Measurements from ENCODE around the gene SEMA3B.
"Not testable (repeated sequence)": the region's sequence is repeated elsewhere in the genome, so short reads cannot be mapped to it uniquely, and the experiment has no call there.

Gene SEMA3B

DNA sequence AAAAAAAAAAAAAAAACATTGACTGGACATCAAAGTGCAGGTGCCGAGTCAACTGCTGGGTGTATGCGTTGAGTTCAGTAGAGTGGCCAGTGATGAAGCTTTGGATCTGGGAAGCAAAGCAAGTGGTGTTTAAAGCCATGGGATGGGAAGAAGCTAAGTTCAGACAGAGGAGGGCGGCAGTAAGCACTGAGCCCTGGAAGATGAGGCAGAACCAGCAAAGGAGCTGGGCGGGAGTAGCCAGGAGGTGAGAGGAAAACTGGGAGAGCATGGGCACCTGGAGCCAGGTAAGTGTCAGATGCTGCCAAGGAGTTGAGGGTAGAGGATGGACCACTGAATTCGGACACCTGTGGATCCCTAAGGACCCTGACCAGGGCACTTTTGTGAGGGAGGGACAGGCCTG, 44.3 kb upstream of the SEMA3B start:
- POLR2A ChIA-PET = interaction anchor here (0.7 kb wide), 1 partner anchor 11 kb away, joined by 3 read pairs; the partner anchor contains the start of gene GNAI2
- CTCF ChIA-PET = interaction anchor here (1.2 to 26.7 kb wide), 13 partner anchors 8 to 294 kb away, joined by 3 to 393 read pairs (median 12); partner anchors contain the start of genes GNAT1 and LSMEM2
- DNase-seq (ENCODE audit: extremely low spot score) = no peak
- TF ChIP-seq, protein P1, sequence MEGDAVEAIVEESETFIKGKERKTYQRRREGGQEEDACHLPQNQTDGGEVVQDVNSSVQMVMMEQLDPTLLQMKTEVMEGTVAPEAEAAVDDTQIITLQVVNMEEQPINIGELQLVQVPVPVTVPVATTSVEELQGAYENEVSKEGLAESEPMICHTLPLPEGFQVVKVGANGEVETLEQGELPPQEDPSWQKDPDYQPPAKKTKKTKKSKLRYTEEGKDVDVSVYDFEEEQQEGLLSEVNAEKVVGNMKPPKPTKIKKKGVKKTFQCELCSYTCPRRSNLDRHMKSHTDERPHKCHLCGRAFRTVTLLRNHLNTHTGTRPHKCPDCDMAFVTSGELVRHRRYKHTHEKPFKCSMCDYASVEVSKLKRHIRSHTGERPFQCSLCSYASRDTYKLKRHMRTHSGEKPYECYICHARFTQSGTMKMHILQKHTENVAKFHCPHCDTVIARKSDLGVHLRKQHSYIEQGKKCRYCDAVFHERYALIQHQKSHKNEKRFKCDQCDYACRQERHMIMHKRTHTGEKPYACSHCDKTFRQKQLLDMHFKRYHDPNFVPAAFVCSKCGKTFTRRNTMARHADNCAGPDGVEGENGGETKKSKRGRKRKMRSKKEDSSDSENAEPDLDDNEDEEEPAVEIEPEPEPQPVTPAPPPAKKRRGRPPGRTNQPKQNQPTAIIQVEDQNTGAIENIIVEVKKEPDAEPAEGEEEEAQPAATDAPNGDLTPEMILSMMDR (IDR thresholded peaks at IDR 0.05; ENCODE audit: control extremely low read depth, extremely low read depth, low read depth, missing control alignments) = no peak

DNA sequence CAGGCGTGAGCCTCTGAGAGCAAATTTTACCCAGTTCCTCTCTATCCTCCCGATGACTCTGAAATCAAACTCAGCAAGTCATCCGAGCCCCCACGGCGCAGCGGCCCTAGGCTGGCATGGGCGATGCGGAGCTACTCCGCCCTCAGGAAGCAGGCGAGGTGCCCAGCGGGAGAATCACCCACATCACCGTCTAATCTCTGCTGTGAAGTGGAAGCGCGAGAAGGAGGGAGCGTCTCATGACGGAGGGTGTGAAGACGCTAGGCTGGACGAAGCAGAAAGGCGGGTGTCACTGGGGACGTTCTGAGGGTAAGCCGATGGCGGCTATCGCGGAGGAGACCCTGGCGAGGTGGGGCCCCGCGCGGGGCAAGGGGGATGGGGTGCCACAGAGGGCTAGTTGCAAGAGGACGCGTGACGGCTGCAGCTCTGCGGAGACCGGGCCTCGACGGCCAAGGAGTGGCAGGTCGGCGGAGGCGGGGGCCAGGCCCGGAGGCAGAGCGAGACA, 42.0 kb upstream of the SEMA3B start:
- ChIA-PET CTCF (interaction anchor here (0.7 to 26.7 kb wide), 21 partner anchors 9 to 424 kb away, joined by 3 to 393 read pairs (median 10); partner anchors contain the start of genes GNAI2, GNAT1, INKA1 and MON1A), POLR2A (interaction anchor here (0.5 to 0.8 kb wide), 6 partner anchors 9 to 1378 kb away, joined by 3 to 4 read pairs (median 3); partner anchors contain the start of genes GNAI2 and UBA7)
- TF ChIP-seq, protein P1 (IDR thresholded peaks at IDR 0.05; ENCODE audit: control extremely low read depth, extremely low read depth, low read depth, missing control alignments) = peak; percentile 11
- DNase-seq (ENCODE audit: extremely low spot score) = peak; percentile 51

DNA sequence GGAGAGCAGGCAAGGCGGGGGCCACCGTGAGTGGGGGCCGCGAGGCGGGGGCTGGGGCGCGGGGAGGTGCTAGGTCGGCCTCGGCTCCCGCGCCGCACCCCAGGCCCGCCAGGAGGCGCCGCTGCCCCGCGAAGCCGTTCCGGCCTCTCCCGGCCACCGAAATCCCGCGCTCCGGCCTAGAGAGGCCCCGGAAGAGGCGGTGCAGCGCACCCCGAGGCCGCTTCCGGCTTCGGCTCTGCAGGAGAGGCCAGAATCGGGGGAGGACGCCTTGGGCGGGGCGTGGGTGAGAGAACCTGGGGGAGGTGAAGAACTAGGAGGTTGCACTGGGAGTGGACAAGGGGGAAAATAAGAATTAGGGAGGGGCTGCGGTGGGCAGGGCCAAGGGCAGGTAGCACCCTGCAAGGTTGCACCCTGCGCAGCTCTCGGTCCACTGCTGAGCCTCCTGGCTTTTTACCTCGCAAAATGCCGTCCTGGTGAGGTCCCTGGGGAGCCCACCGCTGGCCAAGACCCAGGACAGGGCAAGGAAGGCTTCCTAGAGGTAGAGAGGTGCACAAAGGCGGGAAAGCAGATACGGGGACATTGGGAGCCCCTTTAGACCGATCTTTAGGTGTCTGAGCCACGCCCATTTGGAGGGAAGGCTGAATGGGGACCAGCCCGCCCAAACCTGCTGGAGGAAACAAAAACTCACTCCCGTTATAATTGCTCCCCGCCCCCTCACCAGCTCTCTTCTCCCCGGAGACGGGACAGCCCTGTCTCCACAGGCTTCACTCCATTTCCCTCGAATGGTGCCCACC, 41.4 kb upstream of the SEMA3B start:
- ChIA-PET POLR2A (interaction anchor here (0.5 to 0.6 kb wide), 2 partner anchors 31 to 1378 kb away, joined by 3 to 11 read pairs; no protein-coding TSS in a partner anchor), CTCF (interaction anchor here (0.9 to 26.7 kb wide), 16 partner anchors 8 to 297 kb away, joined by 3 to 393 read pairs (median 17); partner anchors contain the start of genes GNAI2, GNAT1, HYAL3 and MON1A)
- TF ChIP-seq, protein P1 (IDR thresholded peaks at IDR 0.05; ENCODE audit: control extremely low read depth, extremely low read depth, low read depth, missing control alignments) = peak; percentile 82
- DNase-seq (ENCODE audit: extremely low spot score) = peak; percentile 94

DNA sequence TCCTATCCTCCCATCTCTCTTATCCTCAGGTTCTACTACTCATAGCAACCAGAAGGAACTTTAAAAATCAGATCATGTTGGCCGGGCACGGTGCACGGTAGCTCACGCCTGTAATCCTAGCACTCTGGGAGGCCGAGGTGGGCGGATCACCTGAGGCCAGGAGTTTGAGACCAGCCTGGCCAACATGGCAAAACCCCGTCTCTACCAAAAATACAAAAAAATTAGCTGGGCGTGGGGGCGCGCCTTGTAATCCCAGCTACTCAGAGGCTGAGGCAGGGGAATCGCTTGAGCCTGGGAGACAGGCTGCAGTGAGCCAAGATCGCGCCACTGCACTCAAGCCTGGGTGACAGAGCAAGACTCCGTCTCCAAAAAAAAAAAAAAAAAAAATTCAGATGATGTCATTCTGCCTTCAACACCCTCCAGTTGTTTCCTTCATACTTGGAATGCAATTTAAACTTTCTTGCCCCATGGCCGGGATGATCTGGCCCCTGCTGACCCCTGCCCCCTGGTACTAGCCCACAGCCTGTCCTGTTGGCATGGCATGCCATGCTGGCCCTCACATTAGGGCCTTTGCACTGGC, 40.7 kb upstream of the SEMA3B start:
- not testable (repeated sequence) for DNase-seq (ENCODE audit: extremely low spot score)
- POLR2A ChIA-PET = interaction anchor here (0.6 kb wide), 1 partner anchor 30 kb away, joined by 11 read pairs; no protein-coding TSS in a partner anchor
- CTCF ChIA-PET = interaction anchor here (1.5 to 26.7 kb wide), 9 partner anchors 9 to 107 kb away, joined by 3 to 393 read pairs (median 25); partner anchors contain the start of genes GNAT1, HYAL3 and NAA80

DNA sequence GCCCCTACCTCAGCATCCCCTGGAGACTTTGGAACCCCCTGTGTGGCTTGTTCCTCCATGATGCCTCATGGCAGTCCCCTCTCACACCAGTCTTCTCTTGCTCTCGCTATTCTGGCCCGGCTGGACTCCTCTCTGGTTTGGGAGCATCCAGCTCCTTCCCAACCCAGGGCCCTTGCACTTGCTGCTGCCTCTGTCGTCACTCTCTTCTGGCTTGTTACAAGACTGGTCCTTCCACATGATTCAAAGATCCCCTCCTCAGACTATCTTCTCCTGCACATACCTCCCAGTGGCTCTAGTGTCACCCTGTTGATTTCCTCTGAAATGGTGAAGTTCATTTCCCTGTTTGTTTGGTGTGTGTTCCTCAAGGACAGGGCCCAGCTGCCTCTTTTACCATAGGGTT, 39.5 kb upstream of the SEMA3B start:
- TF ChIP-seq, protein P1 (IDR thresholded peaks at IDR 0.05; ENCODE audit: control extremely low read depth, extremely low read depth, low read depth, missing control alignments) = no peak
- CTCF ChIA-PET = interaction anchor here (1.5 to 26.7 kb wide), 6 partner anchors 13 to 109 kb away, joined by 3 to 393 read pairs (median 74); partner anchors contain the start of gene GNAT1
- DNase-seq (ENCODE audit: extremely low spot score) = no peak
- POLR2A ChIA-PET = no interaction called here

DNA sequence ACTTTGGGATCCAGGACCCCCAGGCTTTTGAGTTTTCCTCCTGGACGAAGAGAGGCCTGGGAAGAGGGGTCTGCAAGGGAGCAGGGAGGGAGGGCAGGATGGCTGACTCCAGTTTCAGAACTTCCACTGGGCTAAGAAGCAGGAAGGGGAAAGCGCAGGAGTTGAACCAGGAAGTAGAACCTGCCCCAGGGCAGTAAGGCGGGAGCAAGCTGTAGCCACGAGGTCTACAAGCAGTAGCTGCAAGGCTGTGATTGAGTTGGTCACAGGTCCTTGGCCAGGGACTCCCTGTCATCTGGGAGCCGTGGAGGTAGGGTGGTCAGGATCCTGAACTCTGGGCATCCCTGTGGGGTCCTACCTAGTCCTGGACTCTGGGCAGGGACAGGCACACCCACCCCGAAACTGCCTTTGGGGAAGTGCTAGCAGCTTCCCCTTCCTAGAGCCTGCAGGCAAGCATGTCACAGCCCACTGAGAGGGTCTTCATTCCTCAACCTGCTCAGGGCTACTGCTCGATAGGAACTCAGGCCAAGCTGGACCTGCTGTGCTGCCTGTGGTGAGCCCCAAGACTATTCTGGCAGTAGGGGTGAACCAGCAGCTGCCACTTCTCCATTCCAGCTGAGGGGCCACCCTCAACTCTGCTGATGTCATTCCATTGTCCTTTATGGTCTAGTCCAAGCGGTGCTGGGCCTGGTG, 38.7 kb upstream of the SEMA3B start:
- TF ChIP-seq, protein P1 (IDR thresholded peaks at IDR 0.05; ENCODE audit: control extremely low read depth, extremely low read depth, low read depth, missing control alignments) = no peak
- ChIA-PET POLR2A (no interaction called here), CTCF (interaction anchor here (1.0 to 26.7 kb wide), 7 partner anchors 14 to 314 kb away, joined by 3 to 393 read pairs (median 59); partner anchors contain the start of gene GNAT1)
- DNase-seq (ENCODE audit: extremely low spot score) = no peak
